ENCODE data around the gene RNF14.
A peak's percentile ranks its signal among the peaks of the same experiment; 100 is the strongest.

The RNF14 gene

GRCh38 chr5:142012792-142013388, 44.0 kb downstream of the RNF14 start, which contains the start of gene GNPDA1 (continued):
- TF ChIP-seq ZNF658 (tag by site-specific recombination; IDR thresholded peaks at IDR 0.05) = no peak
- no peak for TF ChIP-seq ZNF785 (tag by site-specific recombination; IDR thresholded peaks at IDR 0.05)
- TF ChIP-seq ZNF433 (tag by site-specific recombination; IDR thresholded peaks at IDR 0.05; ENCODE audit: low read depth) = no peak
- TF ChIP-seq TRIM28 (IDR thresholded peaks at IDR 0.05; ENCODE audit: borderline replicate concordance, low read length) = no peak
- no peak for TF ChIP-seq ZNF146 (tag by site-specific recombination; IDR thresholded peaks at IDR 0.05)
- TF ChIP-seq PRDM1 (tag by site-specific recombination; IDR thresholded peaks at IDR 0.05) = no peak
- TF ChIP-seq SP2 (tag by site-specific recombination; IDR thresholded peaks at IDR 0.05) = peak; percentile 59
- no peak for TF ChIP-seq ZNF510 (tag by site-specific recombination; IDR thresholded peaks at IDR 0.05; ENCODE audit: insufficient replicate concordance)
- no peak for TF ChIP-seq ZNF560 (tag by site-specific recombination; IDR thresholded peaks at IDR 0.05; ENCODE audit: borderline replicate concordance)
- TF ChIP-seq ZNF830 (tag by site-specific recombination; IDR thresholded peaks at IDR 0.05; ENCODE audit: low read depth) = no peak
- TF ChIP-seq ZNF596 (tag by site-specific recombination; IDR thresholded peaks at IDR 0.05) = no peak
- TF ChIP-seq ZNF580 (tag by site-specific recombination; IDR thresholded peaks at IDR 0.05) = no peak
- TF ChIP-seq BCL11A (tag by site-specific recombination; IDR thresholded peaks at IDR 0.05; ENCODE audit: low read depth) = peak; percentile 27; the same call in 1 of the 2 replicates
- TF ChIP-seq KLF1 (tag by site-specific recombination; IDR thresholded peaks at IDR 0.05) = no peak
- no peak for TF ChIP-seq ZNF664 (tag by site-specific recombination; IDR thresholded peaks at IDR 0.05)
- no peak for TF ChIP-seq ZNF2 (tag by site-specific recombination; IDR thresholded peaks at IDR 0.05)
- TF ChIP-seq INSM2 (tag by site-specific recombination; IDR thresholded peaks at IDR 0.05) = no peak
- TF ChIP-seq ZNF837 (tag by site-specific recombination; IDR thresholded peaks at IDR 0.05) = no peak
- no peak for TF ChIP-seq ATF2 (tag by site-specific recombination; IDR thresholded peaks at IDR 0.05; ENCODE audit: low read depth)
- no peak for TF ChIP-seq ZNF133 (tag by site-specific recombination; IDR thresholded peaks at IDR 0.05)
- TF ChIP-seq ZNF654 (tag by site-specific recombination; IDR thresholded peaks at IDR 0.05; ENCODE audit: low read depth) = no peak
- TF ChIP-seq ZNF704 (tag by site-specific recombination; IDR thresholded peaks at IDR 0.05) = no peak

GRCh38 chr5:142013734-142014521, 45.0 kb downstream of the RNF14 start:
- TF ChIP-seq CTCF (tag by site-specific recombination; IDR thresholded peaks at IDR 0.05) = 0 out of 2 replicates have a peak, but pooled peaks have one; percentile 38
- TF ChIP-seq ZNF558 (tag by site-specific recombination; IDR thresholded peaks at IDR 0.05) = no peak
- TF ChIP-seq ZNF133 (tag by site-specific recombination; IDR thresholded peaks at IDR 0.05) = no peak
- CTCF ChIA-PET = interaction anchor here (0.5 to 5.8 kb wide), 20 partner anchors 7 to 1276 kb away, joined by 3 to 43 read pairs (median 4); partner anchors contain the start of gene RNF14
- no peaks in the 10 kb centered on the region for H3K4me1 ChIP-seq (ENCODE audit: control insufficient read depth, insufficient read depth, low read length)
- H3K36me3 ChIP-seq (ENCODE audit: control insufficient read depth in 2 of 2, insufficient read depth in 1 of 2, low read length in 2 of 2) = peaks cover 0 to 20% of the 10 kb centered on the region in 2 experiments; a peak in 1 of 3 replicates
- H3K27ac ChIP-seq (ENCODE audit: extremely low read depth, low read depth, low read length) = no peak overlapping the region
- H3K4me3 ChIP-seq (ENCODE audit: low read depth, low read length) = no peak overlapping the region
- POLR2A ChIA-PET = interaction anchor here (0.6 to 2.6 kb wide), 3 partner anchors 39 to 96 kb away, joined by 3 to 11 read pairs (median 3); no protein-coding TSS in a partner anchor
- no peaks in the 10 kb centered on the region for H3K9me3 ChIP-seq (ENCODE audit: control insufficient read depth, insufficient read depth, low read depth, low read length)

All from HEK293 (cell line).